ENCODE data around the gene GDPD2.

Gene GDPD2

DNA sequence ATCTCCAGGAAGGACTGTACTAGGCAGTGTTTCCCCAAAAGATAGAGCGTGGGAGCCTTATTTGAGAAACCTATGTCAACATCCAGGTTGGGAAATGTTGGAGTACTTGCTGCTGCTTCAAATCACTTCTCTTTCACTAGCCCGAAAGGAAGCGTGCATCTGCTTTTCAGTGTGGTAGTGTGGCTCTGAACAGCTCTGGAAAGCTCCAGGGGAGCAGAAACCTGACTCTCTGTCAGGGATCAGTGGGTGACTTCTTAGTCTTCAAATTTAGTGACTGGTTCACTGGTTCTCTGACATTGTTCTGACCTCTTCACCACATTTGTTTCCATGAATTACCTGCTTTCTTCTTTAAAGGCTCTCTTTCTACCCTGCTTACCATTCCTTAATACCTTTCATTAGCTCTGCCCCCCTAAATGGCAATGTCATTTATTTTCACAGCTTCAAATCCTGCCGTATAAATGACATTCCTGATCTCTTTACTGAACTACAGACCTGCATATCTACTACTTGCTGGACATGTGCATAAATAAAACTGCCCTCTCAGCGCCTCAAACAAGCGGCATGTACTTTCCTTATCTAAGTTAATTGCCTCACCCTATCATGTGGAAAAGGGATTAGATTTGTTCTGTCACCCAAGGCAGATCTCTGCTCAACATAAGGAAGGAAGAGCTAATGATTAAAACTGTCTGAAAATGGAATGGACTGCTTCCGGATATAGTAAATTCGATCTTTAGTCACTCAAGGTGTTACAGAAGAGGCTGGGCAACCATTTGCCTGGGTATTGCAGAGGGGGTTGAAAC is 58.6 kb downstream of the GDPD2 start:
- TF ChIP-seq, protein P1, sequence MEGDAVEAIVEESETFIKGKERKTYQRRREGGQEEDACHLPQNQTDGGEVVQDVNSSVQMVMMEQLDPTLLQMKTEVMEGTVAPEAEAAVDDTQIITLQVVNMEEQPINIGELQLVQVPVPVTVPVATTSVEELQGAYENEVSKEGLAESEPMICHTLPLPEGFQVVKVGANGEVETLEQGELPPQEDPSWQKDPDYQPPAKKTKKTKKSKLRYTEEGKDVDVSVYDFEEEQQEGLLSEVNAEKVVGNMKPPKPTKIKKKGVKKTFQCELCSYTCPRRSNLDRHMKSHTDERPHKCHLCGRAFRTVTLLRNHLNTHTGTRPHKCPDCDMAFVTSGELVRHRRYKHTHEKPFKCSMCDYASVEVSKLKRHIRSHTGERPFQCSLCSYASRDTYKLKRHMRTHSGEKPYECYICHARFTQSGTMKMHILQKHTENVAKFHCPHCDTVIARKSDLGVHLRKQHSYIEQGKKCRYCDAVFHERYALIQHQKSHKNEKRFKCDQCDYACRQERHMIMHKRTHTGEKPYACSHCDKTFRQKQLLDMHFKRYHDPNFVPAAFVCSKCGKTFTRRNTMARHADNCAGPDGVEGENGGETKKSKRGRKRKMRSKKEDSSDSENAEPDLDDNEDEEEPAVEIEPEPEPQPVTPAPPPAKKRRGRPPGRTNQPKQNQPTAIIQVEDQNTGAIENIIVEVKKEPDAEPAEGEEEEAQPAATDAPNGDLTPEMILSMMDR (IDR thresholded peaks at IDR 0.05; ENCODE audit: low read depth, low read length), result no peak
- DNase-seq (ENCODE audit: extremely low read depth, low read depth), result no peak

- TF ChIP-seq, protein P1 (IDR thresholded peaks at IDR 0.05; ENCODE audit: low read depth, low read length), result no peak
- no peak for DNase-seq (ENCODE audit: extremely low read depth, low read depth)
Measured at GRCh38 chrX:70482300-70482699, 59.2 kb downstream of the GDPD2 start.

All from AG09319 (cell line).